OCI-LY1 (cell line): Measurements from ENCODE around the gene CCDC50.

Experiments used
- H2AFZ ChIP-seq: fragments of 200-600 bp; sonication (generic), shearing (Covaris generic); 2 replicates; pipeline ENCODE4 v1.6.0; 2014; ENCODE audit warnings: antibody characterized with exemption, mild to moderate bottlenecking, low read length
- H3F3A ChIP-seq: fragments of 200-600 bp; sonication (generic), shearing (Covaris generic); 2 replicates; pipeline ENCODE4 v1.6.0; 2014; ENCODE audit warnings: mild to moderate bottlenecking, antibody characterized with exemption, low read length, moderate library complexity; ENCODE audit not compliant: insufficient read depth
- H3K27ac ChIP-seq: fragments of 200-600 bp; sonication (generic); 2 replicates; pipeline ENCODE4 v1.5.1; 2014; ENCODE audit warnings: low read length, mixed run types, mild to moderate bottlenecking, low read depth; ENCODE audit not compliant: poor library complexity, severe bottlenecking
- H3K27me3 ChIP-seq: fragments of 200-600 bp; sonication (generic); 2 replicates; pipeline ENCODE4 v1.6.0; 2014; ENCODE audit warnings: antibody characterized with exemption, mild to moderate bottlenecking, low read length, moderate library complexity; ENCODE audit not compliant: insufficient read depth
- H3K36me3 ChIP-seq: fragments of 200-600 bp; sonication (generic); 2 replicates; pipeline ENCODE4 v1.6.1; 2014; ENCODE audit warnings: mild to moderate bottlenecking, antibody characterized with exemption, low read length, moderate library complexity, mixed read lengths; ENCODE audit not compliant: insufficient read depth
- H3K4me1 ChIP-seq: fragments of 200-600 bp; sonication (generic); 2 replicates; pipeline ENCODE4 v1.5.1; 2014; ENCODE audit warnings: mild to moderate bottlenecking, low read length, moderate library complexity; ENCODE audit not compliant: insufficient read depth, severe bottlenecking
- H3K4me2 ChIP-seq: fragments of 200-600 bp; sonication (generic), shearing (Covaris generic); 2 replicates; pipeline ENCODE4 v1.6.1; 2014; ENCODE audit warnings: low read length
- H3K4me3 ChIP-seq: fragments of 200-600 bp; sonication (generic); 2 replicates; pipeline ENCODE4 v1.5.1; 2014; ENCODE audit warnings: low read length, low read depth, mild to moderate bottlenecking, mixed read lengths; ENCODE audit not compliant: poor library complexity, severe bottlenecking
- H3K79me2 ChIP-seq: fragments of 200-600 bp; shearing (Covaris generic); 2 replicates; pipeline ENCODE4 v1.6.1; 2016; ENCODE audit warnings: mixed run types, low read length, mixed read lengths; ENCODE audit not compliant: insufficient read depth
- H3K9ac ChIP-seq: fragments of 200-600 bp; sonication (generic), shearing (Covaris generic); 2 replicates; pipeline ENCODE4 v1.6.1; 2014; ENCODE audit warnings: mild to moderate bottlenecking, low read length, mixed read lengths
- H3K9me2 ChIP-seq: fragments of 200-600 bp; sonication (generic), shearing (Covaris generic); 2 replicates; pipeline ENCODE4 v1.6.1; 2014; ENCODE audit warnings: low read depth, mild to moderate bottlenecking, low read length, mixed read lengths
- H3K9me3 ChIP-seq: fragments of 200-600 bp; shearing (Covaris generic); 2 replicates; pipeline ENCODE4 v1.6.1; 2014; ENCODE audit warnings: low read length, mixed read lengths
- H4K20me1 ChIP-seq: fragments of 200-600 bp; sonication (generic), shearing (Covaris generic); 2 replicates; pipeline ENCODE4 v1.6.0; 2016; ENCODE audit warnings: mild to moderate bottlenecking, low read length; ENCODE audit not compliant: insufficient read depth
- CTCF ChIP-seq: fragments of 200-600 bp; sonication (generic), shearing (Covaris generic); IDR thresholded peaks from 2 replicates; pipeline ENCODE4 v1.5.1; 2017; ENCODE audit warnings: mild to moderate bottlenecking, antibody characterized with exemption, low read length, moderate library complexity, mixed read lengths
- EZH2 ChIP-seq: fragments of 200-600 bp; sonication (generic), shearing (Covaris generic); IDR thresholded peaks from 2 replicates; pipeline ENCODE4 v1.8.0; 2017; ENCODE audit warnings: borderline replicate concordance, mixed run types, mild to moderate bottlenecking, antibody characterized with exemption, low read length, moderate library complexity, mixed read lengths

The CCDC50 gene

GRCh38 chr3:191426311-191426710, 97.1 kb downstream of the CCDC50 start:
- H3K4me3 ChIP-seq, result no peak overlapping the region
- no peaks in the 10 kb centered on the region for H4K20me1 ChIP-seq
- no peaks in the 10 kb centered on the region for H3K9me2 ChIP-seq
- H3K27ac ChIP-seq, result no peak overlapping the region
- H3F3A ChIP-seq, result no peaks in the 10 kb centered on the region
- H3K9ac ChIP-seq, result no peak overlapping the region
- no peaks in the 10 kb centered on the region for H3K4me1 ChIP-seq
- H3K4me2 ChIP-seq, result no peak overlapping the region
- no peaks in the 10 kb centered on the region for H3K9me3 ChIP-seq
- no peaks in the 10 kb centered on the region for H3K79me2 ChIP-seq
- H2AFZ ChIP-seq, result no peak overlapping the region
- TF ChIP-seq EZH2 (no peak), CTCF (no peak)
- H3K36me3 ChIP-seq, result no peaks in the 10 kb centered on the region
- no peaks in the 10 kb centered on the region for H3K27me3 ChIP-seq

DNA sequence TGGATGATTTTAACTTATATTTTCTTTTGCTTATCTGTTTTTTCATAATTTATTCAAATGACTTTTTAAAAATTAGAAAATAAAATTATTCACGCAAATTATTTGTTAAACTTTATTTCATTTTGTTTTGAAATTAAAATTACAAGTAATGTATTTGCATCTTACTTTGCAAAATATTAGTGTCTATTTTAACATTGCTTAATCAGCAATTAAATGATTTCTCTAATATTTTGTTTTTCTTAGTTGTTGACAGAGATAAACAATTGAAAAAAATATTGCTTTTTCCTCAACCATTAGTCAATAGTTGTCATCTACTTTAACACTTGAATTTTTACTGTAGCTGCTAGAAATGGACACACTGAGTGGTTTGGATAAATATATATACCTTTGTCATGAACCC, 99.0 kb downstream of the CCDC50 start:
- Histone ChIP-seq H3K36me3 (no peaks in the 10 kb centered on the region), H3K9ac (no peak overlapping the region), H4K20me1 (no peaks in the 10 kb centered on the region), H3K9me2 (no peaks in the 10 kb centered on the region), H3K27me3 (no peaks in the 10 kb centered on the region), H3K9me3 (no peaks in the 10 kb centered on the region), H3K27ac (no peak overlapping the region), H3K4me1 (no peaks in the 10 kb centered on the region), H2AFZ (no peak overlapping the region), H3F3A (no peaks in the 10 kb centered on the region), H3K4me3 (no peak overlapping the region), H3K79me2 (no peaks in the 10 kb centered on the region), H3K4me2 (no peak overlapping the region)
- TF ChIP-seq EZH2 (no peak), CTCF (no peak)

GRCh38 chr3:191430103-191430502, 100.9 kb downstream of the CCDC50 start:
- no peaks in the 10 kb centered on the region for H4K20me1 ChIP-seq
- H3K36me3 ChIP-seq, result no peaks in the 10 kb centered on the region
- no peak overlapping the region for H3K9ac ChIP-seq
- no peaks in the 10 kb centered on the region for H3K4me1 ChIP-seq
- no peaks in the 10 kb centered on the region for H3K9me2 ChIP-seq
- H3K79me2 ChIP-seq, result no peaks in the 10 kb centered on the region
- H3K9me3 ChIP-seq, result no peaks in the 10 kb centered on the region
- no peak overlapping the region for H2AFZ ChIP-seq
- no peak overlapping the region for H3K4me3 ChIP-seq
- no peak overlapping the region for H3K27ac ChIP-seq
- H3F3A ChIP-seq, result no peaks in the 10 kb centered on the region
- TF ChIP-seq CTCF, result no peak
- TF ChIP-seq EZH2, result no peak
- H3K27me3 ChIP-seq, result no peaks in the 10 kb centered on the region
- H3K4me2 ChIP-seq, result no peak overlapping the region
